ENCODE data around the gene PLA2G12B.

GRCh38 chr10:72913287-72913686 lies 41.3 kb downstream of the PLA2G12B start:
- TF ChIP-seq CTCF (IDR thresholded peaks at IDR 0.05; ENCODE audit: insufficient read depth, low read depth, low read length) (no peak), EZH2 (IDR thresholded peaks at IDR 0.05; ENCODE audit: insufficient read depth, low read length) (no peak)

Measured in astrocyte (in vitro differentiated cells and primary cell).